GM12878 (cell line): Measurements from ENCODE around the gene DDAH1. TPM values are rescaled to one million over a fixed set of nuclear protein-coding genes. Genes with fewer than 3 reads are reported as not detected.

Source experiments
- ATAC-seq: fragments of 200-7000 bp; cut with Tn5 transposase; 3 replicates; pipeline ENCODE4 v1.9.1; 2020; ENCODE audit warnings: mild to moderate bottlenecking, moderate library complexity
- BruUV-seq: library from RNA; stranded (reverse); fragments of 400-500 nt; replicated peaks from 2 replicates; lab custom pipeline; 2021; lab: Mats Ljungman, UMichigan
- CTCF ChIA-PET: fragments of 300-600 bp; sonication (Branson Sonifier 250); formaldehyde crosslinking; extraction: SDS; loops from one replicate; lab custom pipeline; 2021; ENCODE audit warnings: inconsistent platforms; lab: Yijun Ruan, JAX
- POLR2A ChIA-PET: fragments of 350-600 bp; formaldehyde crosslinking; extraction: SDS; loops from one replicate; lab custom pipeline; 2021; ENCODE audit warnings: inconsistent platforms; lab: Charles Lee
- RAD21 ChIA-PET: fragments of 300-600 bp; sonication (Branson Sonifier 250); formaldehyde crosslinking; loops from one replicate; lab custom pipeline; 2023; ENCODE audit warnings: antibody characterized with exemption; ENCODE audit not compliant: unreplicated experiment; lab: Charles Lee
- SMC1A ChIA-PET: fragments of 300-600 bp; sonication (Branson Sonifier 250); formaldehyde crosslinking; loops from one replicate; lab custom pipeline; 2023; ENCODE audit not compliant: unreplicated experiment, uncharacterized antibody; lab: Charles Lee
- DNase-seq: peaks from one replicate; pipeline ENCODE4 v3.0.0-alpha.2; 2011; ENCODE audit warnings: low read depth, low spot score
- FAIRE-seq: peaks from 3 replicates; lab custom pipeline; 2011; peaks lifted over from hg19 to GRCh38; lab: Jason Lieb, UNC
- H2AFZ ChIP-seq: 2 replicates; pipeline ENCODE4 v1.6.0; 2011; ENCODE audit warnings: low read depth, low read length, control low read depth; ENCODE audit not compliant: control insufficient read depth
- H3K27ac ChIP-seq: 2 replicates; pipeline ENCODE4 v1.5.1; 2011; ENCODE audit warnings: control low read depth; ENCODE audit not compliant: control insufficient read depth, insufficient read depth
- H3K27me3 ChIP-seq, 2 experiments: replicated peaks in 1 of 2; 2 replicates each; pipeline versions ENCODE4 v1.6.0 to v1.6.1; 2011; ENCODE audit warnings: low read length in 1 of 2; ENCODE audit not compliant: control insufficient read depth in 2 of 2, insufficient read depth in 2 of 2
- H3K36me3 ChIP-seq, 2 experiments: 2 replicates each; pipeline ENCODE4 v1.5.1; 2011; ENCODE audit warnings: low read length in 1 of 2; ENCODE audit not compliant: control insufficient read depth in 2 of 2, insufficient read depth in 2 of 2
- H3K4me1 ChIP-seq: 2 replicates; pipeline ENCODE4 v1.6.1; 2011; ENCODE audit warnings: mild to moderate bottlenecking, low read length, moderate library complexity, mixed read lengths; ENCODE audit not compliant: control insufficient read depth, insufficient read depth
- H3K4me2 ChIP-seq: 2 replicates; pipeline ENCODE4 v1.6.0; 2011; ENCODE audit warnings: control low read depth; ENCODE audit not compliant: control insufficient read depth, insufficient read depth
- H3K4me3 ChIP-seq: fragments of 200-600 bp; sonication (generic); 2 replicates; pipeline ENCODE4 v1.5.1; 2016
- H3K79me2 ChIP-seq: 2 replicates; pipeline ENCODE4 v1.6.0; 2011; ENCODE audit warnings: low read length; ENCODE audit not compliant: control insufficient read depth, insufficient read depth
- H3K9ac ChIP-seq: 2 replicates; pipeline ENCODE4 v1.8.0; 2011; ENCODE audit warnings: low read length, control low read depth, mixed read lengths; ENCODE audit not compliant: control insufficient read depth, insufficient read depth
- H3K9me3 ChIP-seq: replicated peaks from 3 replicates; pipeline ENCODE4 v1.5.1; 2011; ENCODE audit warnings: mild to moderate bottlenecking, low read length; ENCODE audit not compliant: control insufficient read depth, insufficient read depth
- H4K20me1 ChIP-seq: 2 replicates; pipeline ENCODE4 v1.6.0; 2011; ENCODE audit not compliant: control insufficient read depth, insufficient read depth
- CHD4 ChIP-seq: fragments of 200-600 bp; sonication (generic); IDR thresholded peaks from 2 replicates; pipeline ENCODE4 v1.6.1; 2016; ENCODE audit warnings: mild to moderate bottlenecking
- EP300 ChIP-seq, 2 experiments: fragments of 150-350 bp in 1 of 2; IDR thresholded peaks; 2 replicates each; pipeline ENCODE4 v1.6.1; 2011 to 2012; ENCODE audit warnings: low read depth in 2 of 2, low read length in 2 of 2, borderline replicate concordance in 1 of 2, improper control_type of control experiment in 1 of 2, inconsistent platforms in 1 of 2; ENCODE audit not compliant: control insufficient read depth in 1 of 2
- MEF2A ChIP-seq: IDR thresholded peaks from 2 replicates; pipeline ENCODE4 v1.6.1; 2011; ENCODE audit warnings: low read depth, mild to moderate bottlenecking, low read length, moderate library complexity; ENCODE audit not compliant: insufficient read depth
- NFIC ChIP-seq: IDR thresholded peaks from 2 replicates; pipeline ENCODE4 v1.6.1; 2012; ENCODE audit warnings: low read depth, mild to moderate bottlenecking, inconsistent platforms, low read length, moderate library complexity
- STAT3 ChIP-seq: IDR thresholded peaks from 2 replicates; pipeline ENCODE4 v1.6.1; 2011; ENCODE audit warnings: low read depth, low read length, improper control_type of control experiment
- WGBS: methylation state at CpG from one replicate; pipeline ENCODE4 v1.1.6; 2016; ENCODE audit warnings: low lambda C conversion rate; ENCODE audit not compliant: insufficient replicate concordance, insufficient coverage; ENCODE audit errors: missing lambda C conversion rate; 5-methylcytosine and 5-hydroxymethylcytosine counted together
- in situ Hi-C: fragments of 300-500 bp; cut with MboI; formaldehyde crosslinking; loops from 9 replicates; pipeline ENCODE4 v1.14.3; 2018; ENCODE audit warnings: mixed read lengths
- intact Hi-C: fragments of 100-400 bp; cut with micrococcal nuclease; formaldehyde crosslinking; loops from one replicate; pipeline ENCODE4 v1.14.2; 2022; ENCODE audit not compliant: unreplicated experiment
- polyA plus RNA-seq, 11 experiments: library from polyadenylated mRNA; depleted of rRNA in 4 of 11; unstranded in 6 of 11; stranded (reverse) in 5 of 11; fragments of >200 nt; fragmentation: Nextera tagmentation in 4 of 11; fragmentation: Illumina TruSeq in 1 of 11; extraction: Ambion mirVana in 4 of 11; extraction: Trizol in 1 of 11; gene quantifications; 1 replicate in 1 of 11; 2 replicates in 10 of 11; pipeline versions ENCODE4 v1.2.1 to v1.2.3, GENCODE V29; 2011 to 2016; ENCODE audit warnings: inconsistent platforms in 2 of 11, missing spikeins in 2 of 11, low read depth in 1 of 11
- total RNA-seq, 4 experiments: library from RNA; depleted of rRNA in 3 of 4; stranded (reverse); fragments of >200 nt in 3 of 4; fragmentation: Illumina TruSeq in 1 of 4; extraction: Trizol in 1 of 4; gene quantifications; 2 replicates each; pipeline versions ENCODE4 v1.2.1 to v1.2.3, GENCODE V29; 2013 to 2021
- TF ChIP-seq, protein P1 (sequence below): fragments of 450-650 bp; conservative IDR thresholded peaks from 2 replicates; pipeline ENCODE4 v1.6.1; 2017; ENCODE audit warnings: mild to moderate bottlenecking, moderate library complexity

The DDAH1 gene
- total and polyA plus RNA-seq, 10 of the 15 experiments (the other 5 are each of a cell fraction or from before 2014, with no cell fraction given): 0.07 to 0.88 (median 0.27) TPM; not detected in 6

DNA sequence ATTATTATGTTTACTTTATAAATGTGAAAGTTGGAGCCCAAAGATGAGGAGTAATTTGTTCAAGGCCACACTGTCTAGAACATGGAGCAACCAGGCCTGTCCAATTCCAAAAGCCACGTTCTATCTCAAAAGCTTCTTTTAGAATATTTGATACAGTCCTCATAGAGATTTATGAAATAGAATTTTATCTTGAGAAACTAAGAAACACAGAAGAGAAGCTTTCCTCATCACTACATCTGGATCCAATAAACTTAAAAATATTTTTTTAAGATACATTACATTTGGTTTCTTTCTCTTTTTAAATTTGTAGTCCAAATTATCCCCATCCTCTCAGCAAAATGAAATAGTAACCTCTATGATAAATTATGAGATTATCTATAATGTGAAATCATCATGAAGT lies 58.9 kb downstream of the DDAH1 start:
- H4K20me1 ChIP-seq: no peaks in the 10 kb centered on the region
- BruUV-seq: no TSS peak
- H3K36me3 ChIP-seq: no peaks in the 10 kb centered on the region
- ChIA-PET SMC1A (no interaction called here), POLR2A (no interaction called here), CTCF (interaction anchor here (0.6 kb wide), 1 partner anchor 26 kb away, joined by 4 read pairs; no protein-coding TSS in a partner anchor), RAD21 (no interaction called here)
- H3K27ac ChIP-seq: no peak overlapping the region
- ATAC-seq: no peak
- no peak for DNase-seq
- H3K4me1 ChIP-seq: no peaks in the 10 kb centered on the region
- H3K4me2 ChIP-seq: no peak overlapping the region
- H3K9ac ChIP-seq: no peak overlapping the region
- 18% methylated on average over 1 of the region's 1 CpG for WGBS
- H2AFZ ChIP-seq: no peak overlapping the region
- TF ChIP-seq EP300 (IDR thresholded peaks at IDR 0.05; ENCODE audit: borderline replicate concordance in 1 of 2, control insufficient read depth in 1 of 2, low read depth in 2 of 2, low read length in 2 of 2) (no peak), MEF2A (no peak), STAT3 (no peak), NFIC (no peak), CHD4 (no peak)
- TF ChIP-seq, protein P1, sequence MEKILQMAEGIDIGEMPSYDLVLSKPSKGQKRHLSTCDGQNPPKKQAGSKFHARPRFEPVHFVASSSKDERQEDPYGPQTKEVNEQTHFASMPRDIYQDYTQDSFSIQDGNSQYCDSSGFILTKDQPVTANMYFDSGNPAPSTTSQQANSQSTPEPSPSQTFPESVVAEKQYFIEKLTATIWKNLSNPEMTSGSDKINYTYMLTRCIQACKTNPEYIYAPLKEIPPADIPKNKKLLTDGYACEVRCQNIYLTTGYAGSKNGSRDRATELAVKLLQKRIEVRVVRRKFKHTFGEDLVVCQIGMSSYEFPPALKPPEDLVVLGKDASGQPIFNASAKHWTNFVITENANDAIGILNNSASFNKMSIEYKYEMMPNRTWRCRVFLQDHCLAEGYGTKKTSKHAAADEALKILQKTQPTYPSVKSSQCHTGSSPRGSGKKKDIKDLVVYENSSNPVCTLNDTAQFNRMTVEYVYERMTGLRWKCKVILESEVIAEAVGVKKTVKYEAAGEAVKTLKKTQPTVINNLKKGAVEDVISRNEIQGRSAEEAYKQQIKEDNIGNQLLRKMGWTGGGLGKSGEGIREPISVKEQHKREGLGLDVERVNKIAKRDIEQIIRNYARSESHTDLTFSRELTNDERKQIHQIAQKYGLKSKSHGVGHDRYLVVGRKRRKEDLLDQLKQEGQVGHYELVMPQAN: no peak
- TF ChIP-seq, all 136 proteins: peak for 0
- in situ Hi-C loops: no loop called here
- FAIRE-seq: no peak
- intact Hi-C loops: no loop called here
- Histone ChIP-seq H3K27me3 (peaks cover 0 to 3% of the 10 kb centered on the region in 2 experiments; a peak in 1 of 4 replicates), H3K79me2 (no peaks in the 10 kb centered on the region), H3K9me3 (no peaks in the 10 kb centered on the region), H3K4me3 (no peak overlapping the region)
